GM19463 (cell line): ENCODE results near the gene KMT2A.
"Not testable (repeated sequence)": the region's sequence is repeated elsewhere in the genome, so short reads cannot be mapped to it uniquely, and the experiment has no call there.

Experiments used
- ATAC-seq: cut with Tn5 transposase; IDR thresholded peaks from one replicate; pipeline ENCODE4 v1.9.1; 2021; ENCODE audit warnings: mild to moderate bottlenecking, moderate library complexity; ENCODE audit not compliant: unreplicated experiment

KMT2A gene

DNA sequence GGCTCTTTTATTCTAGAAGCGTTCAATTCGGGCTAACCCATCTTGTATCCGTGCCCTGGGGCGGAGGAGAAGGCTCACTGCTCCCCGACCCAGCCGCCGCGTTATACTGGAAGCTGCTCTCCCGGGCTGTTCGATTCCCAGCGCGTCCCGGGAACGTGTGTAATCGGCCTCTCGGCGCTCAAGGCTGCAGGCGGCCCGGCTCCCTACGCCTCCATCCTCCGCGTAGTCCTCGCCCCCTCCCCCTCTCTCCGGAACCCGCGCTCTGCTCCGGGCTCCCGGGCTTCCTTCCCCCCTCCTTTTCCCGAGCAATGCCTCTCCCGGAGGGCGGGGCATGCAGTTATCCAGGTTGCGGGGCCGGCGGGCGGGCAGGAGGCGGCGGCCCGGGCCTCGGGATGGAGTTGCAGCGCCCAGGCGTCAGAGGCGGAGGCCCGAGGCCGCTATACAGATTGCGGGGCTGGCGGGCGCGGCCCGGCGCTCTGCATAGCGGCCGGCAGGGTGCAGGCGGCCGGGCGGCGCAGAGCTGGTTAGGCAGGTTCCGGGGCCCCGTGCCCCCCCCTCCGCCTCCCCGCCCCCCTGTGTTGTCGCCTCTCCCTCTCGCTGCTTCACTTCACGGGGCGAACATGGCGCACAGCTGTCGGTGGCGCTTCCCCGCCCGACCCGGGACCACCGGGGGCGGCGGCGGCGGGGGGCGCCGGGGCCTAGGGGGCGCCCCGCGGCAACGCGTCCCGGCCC lies at the start of gene KMT2A:
Gene KMT2A, plus strand, starts transcription at position 600 of the 732 bp plus-strand sequence. Its CDS starts 21 bp downstream, at position 621.
- ATAC-seq = peak; percentile 45

- ATAC-seq = no peak
Observed at GRCh38 chr11:118396097-118396501, 40.2 kb upstream of the KMT2A start.

GRCh38 chr11:118397448-118397847 lies 38.8 kb upstream of the KMT2A start:
- ATAC-seq = no peak

- ATAC-seq = no peak
Observed at GRCh38 chr11:118398791-118399559, 37.3 kb upstream of the KMT2A start.

- peak; percentile 64 for ATAC-seq
Observed at GRCh38 chr11:118401151-118401879, 35.0 kb upstream of the KMT2A start, which contains the start of gene ATP5MG. Gene ATP5MG, plus strand, starts transcription at chr11:118401606. Its CDS starts 60 bp downstream, at chr11:118401666.

DNA sequence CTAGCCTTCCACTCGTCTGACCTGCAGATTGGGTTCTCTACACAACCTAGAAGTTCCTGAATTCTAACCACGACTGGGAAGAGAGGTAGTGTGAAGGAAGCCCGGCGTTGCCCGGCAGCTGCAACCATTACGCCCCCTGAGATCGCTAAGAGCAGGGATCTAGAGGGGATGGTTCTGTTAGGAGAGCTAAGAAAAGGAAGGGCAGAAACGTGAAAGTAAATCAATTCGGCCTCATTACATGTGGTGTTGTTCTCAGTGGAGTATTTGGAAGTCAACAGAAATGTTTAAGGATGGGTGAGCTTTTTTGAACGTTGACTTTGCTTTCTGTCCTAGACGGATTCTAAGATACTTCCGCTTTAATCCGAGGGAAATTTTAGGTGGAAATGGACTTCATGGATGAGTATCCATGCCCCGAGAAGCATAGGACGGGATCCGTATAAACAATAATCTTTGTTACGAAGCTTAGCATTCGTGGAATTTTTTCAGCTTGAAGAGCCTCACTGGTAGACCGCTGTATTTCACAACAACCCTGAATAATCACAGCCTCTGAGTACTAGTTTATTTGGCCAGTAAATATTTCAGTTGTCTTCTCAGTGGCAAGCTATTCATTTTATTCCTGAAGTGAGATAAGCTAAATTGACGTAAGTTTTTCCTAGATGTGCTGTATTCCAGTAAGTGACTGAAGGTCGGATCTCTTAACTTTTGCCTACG lies 34.3 kb upstream of the KMT2A start:
- no peak for ATAC-seq

DNA sequence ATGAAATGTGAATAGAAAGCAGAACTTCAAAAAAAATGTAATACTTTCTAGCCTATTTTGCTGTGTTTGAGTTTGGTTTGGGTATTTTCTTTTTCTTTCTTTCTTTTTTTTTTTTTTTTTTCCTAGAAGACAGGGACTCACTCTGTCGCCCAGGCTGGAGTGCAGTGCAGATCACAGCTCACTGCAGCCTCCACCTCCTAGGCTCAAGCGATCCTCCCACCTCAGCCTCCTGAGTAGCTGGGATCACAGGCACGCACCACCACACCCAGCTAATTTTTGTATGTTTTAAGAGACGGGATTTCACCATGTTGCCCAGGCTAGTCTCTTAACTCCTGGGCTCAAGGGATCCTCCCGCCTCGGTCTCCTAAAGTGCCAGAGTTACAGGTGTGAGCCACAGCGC lies 33.7 kb upstream of the KMT2A start:
- not testable (repeated sequence) for ATAC-seq

- no peak for ATAC-seq
Observed at GRCh38 chr11:118406599-118407166, 29.6 kb upstream of the KMT2A start.

- ATAC-seq = no peak
Observed at GRCh38 chr11:118410055-118410745, 26.1 kb upstream of the KMT2A start.

GRCh38 chr11:118411530-118411929 lies 24.8 kb upstream of the KMT2A start:
- no peak for ATAC-seq

DNA sequence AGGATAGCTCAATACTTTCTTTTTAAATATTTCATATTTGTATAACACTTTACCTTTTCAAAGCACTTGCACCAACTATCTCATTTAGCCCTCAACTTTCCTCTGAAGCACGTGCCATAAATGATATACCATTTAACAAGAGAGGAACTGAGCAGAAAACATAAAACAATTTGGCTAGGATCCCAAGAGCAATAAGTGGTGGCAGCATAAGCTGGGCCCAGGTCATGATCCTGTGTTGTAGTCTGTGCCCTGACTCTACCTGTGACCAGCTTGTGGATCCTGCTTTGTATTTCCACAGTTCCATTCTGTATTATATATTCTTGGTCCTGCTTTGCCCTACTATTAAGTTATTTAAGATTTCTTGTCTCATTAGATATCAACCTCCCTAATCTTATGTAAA lies 23.4 kb upstream of the KMT2A start:
- no peak for ATAC-seq

DNA sequence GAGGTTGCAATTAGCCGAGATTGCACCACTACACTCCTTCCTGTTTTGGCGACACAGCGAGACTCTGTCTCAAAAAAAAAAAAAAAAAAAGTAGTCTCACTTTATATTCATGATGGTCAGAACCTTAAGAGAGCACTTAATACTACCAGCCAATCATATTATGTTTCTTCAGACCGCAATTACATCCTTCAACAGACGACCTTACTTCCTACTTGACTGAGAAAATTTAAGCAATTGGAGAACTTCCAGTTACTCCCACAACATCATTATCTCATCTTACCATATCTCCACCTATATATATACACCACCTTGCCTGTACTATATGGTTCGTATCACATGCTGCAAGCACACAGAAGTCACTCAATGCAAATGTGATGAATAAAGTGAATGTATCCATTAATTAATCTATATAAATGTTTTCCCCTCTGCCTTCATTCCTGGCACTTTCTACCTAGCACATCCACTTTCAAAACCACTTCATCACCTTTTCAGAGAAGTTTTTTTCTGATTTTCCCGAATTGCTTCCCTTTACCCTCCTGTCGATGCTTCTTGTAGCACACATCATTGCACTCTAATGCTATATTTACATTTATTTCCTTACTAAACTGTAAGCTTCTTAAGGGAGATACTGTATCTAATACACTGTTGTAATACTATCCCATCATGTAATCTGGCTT lies 21.1 kb upstream of the KMT2A start:
- no peak for ATAC-seq

- no peak for ATAC-seq
Observed at GRCh38 chr11:118415739-118416068, 20.6 kb upstream of the KMT2A start.

GRCh38 chr11:118416900-118417299 lies 19.4 kb upstream of the KMT2A start:
- not testable (repeated sequence) for ATAC-seq

- ATAC-seq = no peak
Observed at GRCh38 chr11:118417801-118418200, 18.5 kb upstream of the KMT2A start.

DNA sequence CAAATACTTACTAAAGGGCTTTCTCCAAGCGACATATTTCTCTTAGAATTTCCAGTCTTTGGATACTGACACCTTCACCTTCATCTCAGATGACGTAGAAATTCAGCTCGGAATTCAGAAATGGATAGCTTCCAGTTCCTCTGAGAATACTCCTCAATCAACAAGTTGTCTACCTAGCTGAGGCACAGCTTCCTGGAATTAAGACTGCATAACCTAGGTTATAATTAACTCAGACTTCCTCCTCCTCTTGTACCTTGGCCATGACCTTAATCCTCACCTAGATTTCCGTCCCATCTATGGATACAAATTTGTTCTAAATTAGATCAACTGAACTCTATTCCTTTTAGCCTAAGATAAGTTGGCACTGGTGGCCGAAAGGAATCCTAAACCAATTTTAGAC lies 17.5 kb upstream of the KMT2A start:
- no peak for ATAC-seq

DNA sequence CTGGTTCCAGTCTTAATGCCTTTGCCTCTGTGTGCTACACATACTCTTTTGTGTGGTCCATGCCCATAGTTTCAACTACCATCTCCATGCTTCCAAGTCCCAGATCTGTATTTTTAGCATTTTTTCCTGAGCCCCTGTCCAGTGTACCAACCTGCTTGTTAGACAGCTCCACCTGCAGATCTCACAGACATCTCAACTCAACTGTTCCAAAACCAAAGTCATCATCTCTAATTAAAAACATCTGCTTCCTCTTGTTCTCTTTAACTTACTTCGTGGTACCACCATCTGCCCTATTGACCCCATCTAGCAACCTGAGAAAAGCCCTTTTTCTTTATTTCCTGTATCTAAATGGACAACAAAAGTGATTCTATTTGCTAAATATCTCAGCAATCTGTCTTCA lies 8.6 kb upstream of the KMT2A start:
- no peak for ATAC-seq

DNA sequence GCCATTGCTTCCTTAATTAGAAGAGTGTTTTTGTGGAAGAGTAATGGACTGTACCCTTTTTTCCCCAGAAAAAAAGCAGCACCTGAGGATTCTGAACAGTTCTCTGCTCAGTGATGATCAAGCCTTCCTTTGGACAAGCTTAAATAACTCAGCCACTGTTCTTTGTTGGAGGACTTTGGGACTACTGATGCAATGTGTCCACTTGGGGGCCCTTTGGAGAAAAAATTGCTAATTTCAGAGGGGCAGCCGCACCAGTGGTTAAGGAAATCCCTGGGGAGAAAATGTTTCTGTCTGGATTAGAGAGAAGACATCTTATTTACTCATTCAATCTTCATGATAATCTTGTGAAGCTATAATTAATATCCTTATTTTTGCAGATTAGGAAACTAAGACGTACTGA lies 5.3 kb upstream of the KMT2A start:
- ATAC-seq = no peak

DNA sequence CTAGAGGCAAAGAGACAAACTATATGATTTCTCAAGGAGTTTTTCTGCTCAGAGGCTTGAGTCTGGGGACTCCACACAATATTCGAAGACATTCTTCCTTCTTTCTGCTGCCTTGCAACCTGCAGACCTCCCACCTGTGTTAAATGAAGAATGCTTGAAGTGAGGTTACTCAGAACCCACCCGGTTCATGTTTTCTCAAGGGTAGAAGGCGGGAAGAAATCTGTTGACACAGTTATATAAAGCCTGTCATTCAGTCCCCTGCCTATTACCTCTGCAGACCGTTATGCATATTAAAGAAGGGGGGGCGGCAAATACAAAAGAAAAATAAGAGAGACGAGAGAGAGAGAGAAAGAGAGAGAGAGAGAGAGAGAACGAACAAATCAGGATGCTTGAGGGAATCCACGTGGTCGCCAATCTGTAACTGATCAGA lies 2.2 kb upstream of the KMT2A start:
- ATAC-seq = no peak
